ENCODE results near the gene SLC22A1.
"Not testable (repeated sequence)": the region's sequence is repeated elsewhere in the genome, so short reads cannot be mapped to it uniquely, and the experiment has no call there.

Gene SLC22A1

DNA sequence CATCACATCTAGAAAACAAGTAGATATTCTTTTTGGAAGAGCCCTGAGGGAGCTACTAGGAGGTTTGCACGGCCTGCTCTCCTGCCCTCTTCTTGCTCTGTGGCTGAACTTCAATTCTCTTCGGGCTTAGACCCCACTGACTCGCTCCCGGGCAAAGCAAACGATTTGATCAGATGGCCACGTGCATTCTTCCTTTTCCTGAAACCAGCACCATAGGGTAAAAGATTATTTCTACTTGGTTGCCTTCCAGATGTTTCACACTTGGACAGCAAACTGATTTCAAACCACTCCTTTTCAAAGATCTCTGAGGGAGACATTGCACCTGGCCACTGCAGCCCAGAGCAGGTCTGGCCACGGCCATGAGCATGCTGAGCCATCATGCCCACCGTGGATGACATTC is at the start of gene SLC22A1:
SLC22A1 (plus strand) TSS at position 258 of the 400 bp plus-strand sequence; CDS start at position 379, 121 bp downstream.
- no peak for DNase-seq

DNA sequence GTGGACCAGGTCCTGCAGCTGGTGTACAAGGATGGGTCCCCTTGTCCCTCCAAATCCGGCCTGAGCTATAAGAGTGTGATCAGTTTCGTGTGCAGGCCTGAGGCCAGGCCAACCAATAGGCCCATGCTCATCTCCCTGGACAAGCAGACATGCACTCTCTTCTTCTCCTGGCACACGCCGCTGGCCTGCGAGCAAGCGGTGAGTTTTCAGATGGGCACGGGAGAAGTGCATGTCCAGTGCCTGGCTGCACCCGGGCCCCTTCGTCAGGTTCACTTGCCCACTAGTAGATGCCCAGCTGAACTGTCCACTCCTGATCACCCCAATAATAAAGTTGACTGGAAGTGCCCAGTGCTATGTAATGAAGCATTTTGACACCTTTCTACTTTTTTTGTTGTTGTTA is 48.3 kb upstream of the SLC22A1 start:
- DNase-seq, result no peak

DNA sequence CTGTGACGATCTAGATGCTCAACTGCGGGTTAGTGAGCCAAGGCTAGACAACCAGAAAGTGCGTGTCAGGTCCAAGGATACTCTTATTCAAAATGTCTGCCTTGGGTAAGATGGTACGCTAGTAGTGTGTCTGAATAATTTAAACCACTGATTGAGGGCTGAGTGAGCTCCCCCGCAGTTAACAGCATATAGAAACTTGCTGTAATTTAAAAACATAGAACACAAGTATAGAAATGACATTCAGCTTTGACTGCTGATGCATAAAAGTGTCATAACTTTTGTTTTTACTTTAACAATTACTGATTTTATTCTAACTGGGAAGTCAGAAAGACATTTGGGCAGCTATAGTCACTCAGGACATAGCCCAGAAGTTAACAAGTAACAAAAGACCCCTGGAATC is 45.6 kb upstream of the SLC22A1 start:
- DNase-seq, result no peak

DNA sequence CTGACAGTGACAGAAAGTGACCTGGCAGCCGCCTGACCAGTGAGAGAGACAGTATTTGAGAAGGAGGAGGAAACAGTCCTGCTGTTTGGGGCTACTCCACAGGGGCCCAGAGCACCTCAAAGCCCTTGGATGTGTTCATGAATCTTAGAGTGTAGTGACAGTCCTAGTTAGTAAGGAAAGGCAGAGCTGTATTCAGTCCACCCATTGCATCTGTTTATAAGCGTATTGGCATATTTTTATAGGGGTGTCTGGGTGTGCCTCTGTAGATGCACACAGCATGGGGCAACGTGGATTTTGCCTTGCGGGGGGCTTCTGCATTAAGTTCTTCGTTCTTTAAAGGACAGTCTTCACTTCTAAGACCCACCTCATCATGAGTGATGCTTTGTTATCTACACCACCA is 44.6 kb upstream of the SLC22A1 start:
- DNase-seq, result no peak

DNA sequence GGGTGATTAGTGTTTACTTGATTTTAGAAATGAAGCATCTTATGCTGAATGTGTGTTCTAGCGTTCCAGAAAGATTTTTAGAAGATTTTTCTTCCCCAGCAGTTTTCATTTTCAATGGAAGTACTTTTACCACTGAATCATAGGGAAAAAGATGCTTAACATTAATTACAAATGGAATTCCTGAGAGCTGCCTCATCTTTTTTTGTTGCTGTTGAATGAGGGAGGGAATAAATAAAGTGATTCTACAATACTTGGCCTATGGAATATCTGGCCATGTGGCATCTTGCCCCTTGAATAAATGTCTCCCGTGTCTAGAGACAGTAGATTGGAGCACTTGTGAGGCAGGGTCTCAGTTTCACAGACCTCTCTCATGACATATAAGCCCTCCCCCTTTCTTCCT is 44.1 kb upstream of the SLC22A1 start:
- DNase-seq, result no peak

DNA sequence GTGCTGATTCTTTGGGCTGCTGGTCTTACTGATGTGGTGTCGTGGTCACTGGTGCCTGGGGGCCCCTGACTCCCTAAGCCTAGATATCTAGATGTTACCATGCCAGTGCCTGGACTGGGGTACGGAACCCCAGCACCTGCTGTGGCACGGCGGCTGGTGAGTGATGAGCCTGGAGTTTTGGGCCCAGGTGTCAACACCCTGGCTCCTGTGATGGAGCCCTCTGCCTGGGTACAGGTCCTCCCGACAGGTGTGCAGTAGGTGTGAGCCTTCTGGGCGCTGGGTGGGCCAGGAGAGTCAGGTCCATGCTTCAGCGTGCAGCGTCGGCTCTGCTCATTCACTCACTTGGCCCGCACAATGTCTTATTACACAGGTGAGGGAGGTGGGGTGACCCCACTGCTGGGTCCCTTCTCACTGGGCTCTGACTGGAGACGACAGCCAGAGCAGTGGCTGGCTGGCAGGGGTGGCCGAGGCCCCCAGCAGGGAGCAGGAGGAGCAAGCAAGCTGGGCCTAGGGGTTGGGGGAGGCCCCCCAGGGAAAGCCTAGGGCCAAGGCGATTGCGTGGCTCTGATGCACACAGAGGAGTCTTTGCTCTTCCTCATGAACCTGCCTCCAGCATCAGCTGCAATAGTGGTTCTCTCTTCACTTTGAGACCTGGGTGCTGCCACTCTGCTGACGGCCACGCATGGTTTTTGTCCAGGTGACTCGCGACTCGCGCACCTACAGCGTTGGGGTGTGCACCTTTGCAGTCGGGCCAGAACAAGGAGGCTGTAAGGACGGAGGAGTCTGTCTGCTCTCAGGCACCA is 42.5 kb upstream of the SLC22A1 start:
- no peak for DNase-seq

DNA sequence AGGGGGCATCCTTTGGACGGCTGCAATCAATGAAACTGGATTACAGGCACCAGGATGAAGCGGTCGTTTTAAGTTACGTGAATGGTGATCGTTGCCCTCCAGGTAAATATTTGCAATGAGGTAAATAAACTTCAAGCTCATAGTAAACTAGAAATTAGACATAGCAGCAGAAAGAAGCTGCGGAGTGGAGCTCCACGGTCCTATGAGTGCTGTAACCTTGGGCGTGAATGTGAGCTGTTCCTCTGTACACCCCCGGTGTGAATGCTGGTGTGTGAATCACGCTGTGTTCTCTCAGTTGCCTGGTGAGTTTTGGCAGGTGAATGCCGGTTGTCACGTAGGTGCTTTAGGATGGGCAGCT is 42.0 kb upstream of the SLC22A1 start:
- DNase-seq, result no peak

DNA sequence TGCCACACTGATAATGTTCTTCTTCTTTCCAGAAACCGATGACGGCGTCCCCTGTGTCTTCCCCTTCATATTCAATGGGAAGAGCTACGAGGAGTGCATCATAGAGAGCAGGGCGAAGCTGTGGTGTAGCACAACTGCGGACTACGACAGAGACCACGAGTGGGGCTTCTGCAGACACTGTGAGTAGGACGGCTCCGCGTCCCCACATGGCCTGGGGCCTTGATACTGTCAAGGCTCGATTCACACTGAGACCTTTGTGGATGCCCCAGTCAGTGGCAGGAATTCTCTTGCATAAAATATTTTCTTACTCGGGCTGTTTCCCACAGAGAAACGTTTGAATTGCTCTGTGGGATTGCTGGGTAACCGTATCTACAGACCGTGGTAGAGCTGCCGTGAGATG is 41.5 kb upstream of the SLC22A1 start:
- no peak for DNase-seq

DNA sequence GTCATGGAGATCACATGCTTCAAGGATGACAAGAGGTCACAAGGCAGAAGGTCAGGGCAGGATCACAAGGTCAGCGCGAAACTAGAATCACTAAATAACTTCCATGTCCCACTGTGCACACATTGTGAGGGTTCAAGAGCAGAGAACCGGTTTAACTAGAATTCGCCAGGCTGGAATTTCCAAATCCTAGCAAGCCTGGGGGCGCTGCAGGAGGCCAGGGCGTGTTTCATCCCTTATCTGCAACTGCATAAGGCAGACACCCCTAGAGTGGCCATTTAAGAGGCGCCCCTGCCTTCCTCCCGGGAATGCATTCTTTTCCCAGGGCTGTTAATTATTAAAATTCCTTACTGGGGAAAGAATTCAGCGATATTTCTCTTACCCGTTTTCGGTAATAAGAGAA is 40.2 kb upstream of the SLC22A1 start:
- no peak for DNase-seq

DNA sequence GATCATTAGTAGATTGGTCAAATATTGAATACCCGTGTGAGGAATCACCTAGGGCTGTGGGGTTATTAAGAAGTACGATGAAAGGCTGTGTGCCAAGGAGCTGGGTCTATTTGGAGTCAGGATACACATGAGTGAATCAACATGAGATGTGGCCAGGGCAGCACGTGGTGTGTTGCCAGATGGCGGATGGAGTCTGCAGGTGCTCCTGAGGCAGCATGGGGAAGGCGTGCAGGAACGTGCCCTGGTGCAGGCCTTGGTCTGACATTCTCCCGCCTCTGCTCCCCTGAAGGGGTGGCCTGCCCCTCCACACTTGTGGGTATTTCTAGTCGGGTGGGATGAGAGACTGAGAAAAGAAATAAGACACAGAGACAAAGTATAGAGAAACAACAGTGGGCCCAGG is 39.0 kb upstream of the SLC22A1 start:
- no peak for DNase-seq

DNA sequence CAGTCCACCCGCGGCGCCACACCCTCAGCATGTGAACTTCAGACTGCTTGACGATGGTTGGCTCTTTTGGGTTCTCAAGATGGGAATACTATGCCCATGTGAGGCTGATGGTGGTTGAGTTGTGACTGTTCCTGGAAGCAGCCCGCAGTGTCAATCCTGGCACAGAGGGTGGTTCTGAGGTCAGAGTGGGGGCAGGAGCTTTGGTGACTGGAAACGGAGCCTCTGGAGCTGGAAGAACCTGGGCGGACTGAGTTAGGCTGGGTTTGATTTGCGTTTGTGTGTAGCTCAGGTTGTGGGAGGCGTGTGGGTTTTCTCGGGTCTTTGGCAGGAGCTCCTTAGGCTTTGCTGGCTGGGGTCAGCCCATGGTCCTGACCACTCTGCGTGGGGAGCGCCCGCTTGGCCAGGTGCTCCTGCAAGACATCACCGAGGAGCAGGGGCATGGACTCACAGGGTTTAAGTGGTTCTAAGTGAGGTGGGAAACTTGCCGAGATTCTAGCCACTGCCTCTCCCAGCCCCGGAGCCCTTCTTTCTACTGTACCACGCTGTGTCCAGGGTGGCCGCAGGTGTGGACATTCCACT is 37.3 kb upstream of the SLC22A1 start:
- DNase-seq, result no peak

DNA sequence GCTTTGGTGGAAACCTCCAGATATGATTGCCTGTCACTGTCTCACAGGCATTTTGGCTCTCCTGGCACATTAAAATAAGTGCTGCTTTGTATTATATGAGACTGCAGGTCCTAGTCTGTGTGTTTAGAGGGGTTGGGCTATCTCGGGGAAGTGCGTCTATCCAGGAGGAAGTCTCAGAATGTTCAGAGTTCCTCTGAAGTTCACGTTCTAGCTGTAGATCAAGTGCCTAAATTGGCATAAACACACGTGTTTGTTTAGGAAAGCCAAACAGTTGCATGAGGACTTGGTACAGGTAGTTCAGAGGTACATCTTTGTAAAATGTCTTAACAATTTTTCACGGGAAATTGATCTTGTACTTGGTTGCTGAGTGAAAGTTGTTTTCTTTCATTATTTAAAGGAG is 36.4 kb upstream of the SLC22A1 start:
- DNase-seq, result no peak

DNA sequence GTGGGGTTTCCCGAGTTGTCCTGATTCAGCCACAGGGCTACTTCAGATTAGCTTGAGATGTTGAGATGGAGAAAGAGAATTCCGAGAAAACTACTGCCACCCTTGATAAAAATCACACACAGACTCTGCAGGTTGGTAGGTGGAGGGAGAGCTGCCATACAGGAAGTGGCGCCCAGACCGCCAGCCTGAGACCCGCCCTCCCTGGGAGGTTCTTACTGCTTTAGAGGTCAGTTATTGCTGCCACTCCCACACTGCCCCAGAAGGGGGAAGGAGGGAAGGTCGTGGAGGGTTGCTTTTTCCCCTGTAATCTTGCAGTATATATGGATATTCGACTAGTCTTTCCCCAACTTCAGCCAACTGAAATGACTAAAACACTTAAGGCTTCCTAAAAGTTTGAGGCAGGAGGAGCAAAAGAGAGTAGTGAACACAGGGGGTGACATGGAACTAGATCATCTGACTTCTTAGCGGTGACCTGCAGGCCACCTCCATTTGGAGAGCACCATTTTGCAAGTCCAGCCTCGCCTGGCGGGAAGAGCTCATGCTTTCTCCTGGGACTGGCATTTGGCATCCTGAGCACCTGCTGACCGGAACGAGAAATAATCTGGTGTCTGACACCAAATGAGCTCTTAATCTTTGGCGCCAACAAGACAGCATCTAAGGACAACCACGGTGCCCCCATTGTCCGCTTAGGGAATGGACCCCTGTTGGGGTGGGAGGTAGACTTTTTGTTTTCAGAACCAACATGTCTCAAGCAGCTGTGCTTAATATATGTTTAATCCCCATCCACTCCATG is 35.7 kb upstream of the SLC22A1 start:
- DNase-seq, result no peak

DNA sequence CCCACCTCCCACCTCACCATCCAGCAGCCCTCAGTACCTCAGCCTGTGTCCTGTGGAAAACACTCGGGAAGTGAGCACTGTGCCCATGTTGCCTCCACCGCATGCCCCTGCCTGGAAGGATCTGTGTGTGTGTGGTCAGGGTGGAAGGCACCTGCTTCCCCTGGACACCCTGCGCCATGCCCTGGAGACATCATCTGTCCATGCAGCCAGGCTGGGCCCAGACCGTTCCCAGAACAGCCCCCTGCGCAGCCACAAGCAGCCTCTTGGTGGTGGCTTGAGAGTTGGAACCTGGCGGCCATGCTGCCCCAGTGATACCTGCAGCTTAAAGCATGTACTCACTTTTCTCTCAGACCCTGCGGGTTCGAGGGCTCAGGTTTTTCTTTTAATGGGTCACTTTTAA is 34.9 kb upstream of the SLC22A1 start:
- DNase-seq, result no peak

DNA sequence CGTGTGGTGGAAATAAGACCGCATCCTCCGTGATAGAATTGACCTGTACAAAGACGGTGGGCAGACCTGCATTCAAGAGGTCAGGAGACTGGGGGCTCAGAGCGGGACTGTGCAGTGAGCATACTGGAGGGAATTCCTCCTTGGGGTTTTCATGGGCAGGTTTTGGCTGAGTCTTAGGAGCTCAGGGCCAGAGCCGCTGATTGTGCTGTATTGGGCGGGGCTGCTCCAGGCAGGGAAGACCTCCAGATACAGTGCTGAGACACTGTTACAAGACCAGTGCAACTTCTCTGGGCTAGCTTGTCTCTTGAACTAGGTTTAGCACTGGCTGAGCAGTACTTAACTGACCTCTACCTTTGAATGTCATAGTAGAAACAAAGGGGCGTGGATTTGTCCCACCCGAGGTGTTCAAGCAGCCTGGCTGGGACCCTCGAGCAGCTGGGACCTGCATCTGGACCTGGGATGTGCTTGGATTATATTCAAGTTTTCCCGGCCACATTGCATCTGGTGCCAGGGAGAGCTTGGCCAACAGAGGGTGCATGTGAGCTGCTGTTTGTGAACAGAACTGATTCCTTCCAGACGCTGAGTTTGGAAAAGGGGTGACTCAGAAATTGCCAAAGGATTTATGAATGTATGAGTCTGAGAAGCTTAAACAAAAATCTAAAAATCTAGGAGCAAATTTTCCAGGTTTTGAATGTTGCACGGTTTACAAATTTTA is 33.4 kb upstream of the SLC22A1 start:
- DNase-seq, result no peak

DNA sequence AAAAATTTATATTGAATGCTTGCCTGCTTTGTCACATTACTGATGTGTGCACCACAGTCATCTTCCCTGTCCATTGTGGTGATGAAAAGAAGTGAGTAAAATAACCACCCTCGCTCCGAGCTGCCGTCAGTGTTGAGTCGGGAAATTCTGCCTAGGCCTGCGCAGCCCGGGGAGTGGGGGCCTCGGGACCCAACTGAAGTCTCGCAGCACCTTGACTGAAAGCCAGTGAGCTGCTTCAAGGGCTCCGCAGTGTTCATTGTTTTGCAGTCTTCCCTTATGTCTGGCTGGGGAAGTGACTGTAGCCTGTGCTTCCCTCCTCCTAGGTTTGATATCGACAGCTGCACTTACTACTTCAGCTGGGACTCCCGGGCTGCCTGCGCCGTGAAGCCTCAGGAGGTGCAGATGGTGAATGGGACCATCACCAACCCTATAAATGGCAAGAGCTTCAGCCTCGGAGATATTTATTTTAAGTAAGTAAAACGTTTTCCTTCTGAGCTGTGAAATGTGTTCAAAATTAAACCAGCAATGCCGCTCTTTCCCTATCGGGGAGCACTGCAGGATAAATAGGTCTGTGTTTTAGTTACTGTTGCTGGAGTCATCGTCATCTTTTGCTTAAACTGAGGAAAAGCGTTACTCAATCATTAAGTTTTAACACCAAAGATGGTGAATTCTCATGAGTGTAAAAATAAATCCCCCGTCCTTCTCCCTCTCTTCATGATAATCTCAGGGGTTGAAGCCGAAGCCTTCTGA is 32.7 kb upstream of the SLC22A1 start:
- no peak for DNase-seq

DNA sequence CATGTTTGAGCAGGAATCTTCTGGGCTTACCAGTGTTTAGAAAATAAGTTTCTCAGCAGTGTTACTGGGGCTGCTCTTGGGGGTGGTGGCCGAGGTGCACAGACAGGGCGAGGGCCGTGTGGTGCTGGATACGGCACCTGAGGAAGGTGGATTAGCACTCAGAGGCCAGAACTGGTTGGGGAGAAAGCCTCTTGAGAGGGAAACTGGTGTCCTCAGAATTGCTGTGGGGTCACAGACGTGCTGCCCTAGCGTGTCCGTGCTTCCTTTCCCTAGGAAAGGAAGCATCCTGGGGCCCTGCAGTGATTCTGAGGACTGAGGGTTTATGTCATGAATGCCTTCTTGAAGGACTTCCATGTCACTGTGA is 32.1 kb upstream of the SLC22A1 start:
- no peak for DNase-seq

DNA sequence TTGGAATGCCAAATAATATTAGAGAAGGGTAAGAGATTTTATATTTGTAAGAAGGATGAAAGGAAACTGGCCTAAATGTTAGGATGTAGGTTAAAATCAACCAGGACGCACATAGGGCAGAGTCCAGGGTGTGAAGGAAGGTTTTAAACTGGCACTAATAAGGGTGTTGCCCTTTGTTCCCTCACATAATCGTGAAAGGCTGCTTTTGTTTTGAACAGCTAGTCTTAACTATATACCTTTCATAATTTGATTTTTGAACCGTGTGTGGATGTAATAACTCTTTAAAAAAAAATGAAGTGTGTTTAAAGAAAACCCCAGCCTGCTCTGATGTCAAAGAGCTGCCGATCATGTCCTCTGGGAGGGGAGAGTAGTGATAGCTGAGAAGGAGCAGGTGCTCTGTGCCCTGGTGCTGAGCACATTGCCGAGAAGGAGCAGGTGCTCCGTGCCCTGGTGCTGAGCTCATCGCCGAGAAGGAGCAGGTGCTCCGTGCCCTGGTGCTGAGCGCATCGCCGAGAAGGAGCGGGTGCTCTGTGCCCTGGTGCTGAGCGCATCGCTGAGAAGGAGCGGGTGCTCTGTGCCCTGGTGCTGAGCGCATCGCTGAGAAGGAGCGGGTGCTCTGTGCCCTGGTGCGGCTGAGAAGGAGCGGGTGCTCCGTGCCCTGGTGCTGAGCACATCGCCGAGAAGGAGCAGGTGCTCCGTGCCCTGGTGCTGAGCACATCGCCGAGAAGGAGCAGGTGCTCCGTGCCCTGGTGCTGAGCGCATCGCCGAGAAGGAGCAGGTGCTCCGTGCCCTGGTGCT is 31.0 kb upstream of the SLC22A1 start:
- DNase-seq, result not testable (repeated sequence)

DNA sequence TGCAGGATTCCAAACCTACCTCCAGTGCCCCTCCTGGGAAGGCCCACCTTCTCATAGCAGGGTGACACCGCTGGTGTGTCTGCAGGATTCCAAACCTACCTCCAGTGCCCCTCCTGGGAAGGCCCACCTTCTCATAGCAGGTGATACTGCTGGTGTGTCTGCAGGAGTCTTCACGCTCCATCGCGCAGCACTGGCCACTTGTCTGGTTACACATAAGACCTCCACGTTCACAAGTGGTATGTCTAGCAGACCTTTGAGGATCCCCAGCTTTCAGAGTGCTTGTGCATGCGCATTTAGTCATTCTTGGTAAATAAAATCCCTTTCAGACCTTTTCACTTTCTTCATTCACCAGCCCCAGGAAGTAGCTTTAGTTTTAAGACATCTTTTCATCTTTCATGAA is 29.4 kb upstream of the SLC22A1 start:
- not testable (repeated sequence) for DNase-seq

DNA sequence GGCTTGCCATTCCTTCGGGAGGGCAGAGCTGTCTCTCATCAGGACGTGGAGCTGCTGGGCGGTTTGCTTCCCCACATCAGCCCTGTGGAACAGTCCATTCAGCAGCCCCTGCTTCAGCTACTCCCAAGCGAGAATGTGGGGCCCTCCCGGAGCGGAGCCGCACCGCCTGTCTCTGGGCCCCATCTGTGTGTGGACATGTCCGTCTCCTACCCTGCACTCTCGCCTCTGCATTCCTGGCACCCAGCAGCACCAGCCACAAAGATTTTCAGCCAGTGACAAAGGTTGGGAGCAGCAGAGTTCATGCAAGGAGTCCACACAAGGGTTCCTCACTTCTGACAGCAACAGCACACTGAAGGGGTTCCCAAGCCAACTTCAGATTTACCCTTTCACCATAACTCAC is 29.0 kb upstream of the SLC22A1 start:
- DNase-seq, result no peak

DNA sequence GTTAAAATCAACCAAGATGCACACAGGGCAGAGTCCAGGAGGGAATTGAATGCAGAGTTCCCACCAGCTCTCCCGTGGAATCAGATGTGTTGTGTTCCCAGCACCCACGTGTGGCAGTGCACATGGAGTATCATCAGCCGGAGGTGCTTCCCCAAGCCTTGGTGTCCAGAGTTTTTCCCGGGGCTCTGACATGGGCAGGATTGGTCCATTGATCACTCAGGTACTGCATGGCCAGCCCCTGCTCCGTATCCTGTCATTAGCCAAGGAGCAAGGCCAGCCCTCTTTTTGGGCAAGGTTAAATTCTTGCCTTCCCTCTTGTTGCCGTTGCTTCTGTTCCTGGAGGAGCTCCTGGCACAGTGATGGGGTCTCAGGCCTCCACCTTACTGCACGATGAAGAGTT is 28.6 kb upstream of the SLC22A1 start:
- DNase-seq, result no peak

DNA sequence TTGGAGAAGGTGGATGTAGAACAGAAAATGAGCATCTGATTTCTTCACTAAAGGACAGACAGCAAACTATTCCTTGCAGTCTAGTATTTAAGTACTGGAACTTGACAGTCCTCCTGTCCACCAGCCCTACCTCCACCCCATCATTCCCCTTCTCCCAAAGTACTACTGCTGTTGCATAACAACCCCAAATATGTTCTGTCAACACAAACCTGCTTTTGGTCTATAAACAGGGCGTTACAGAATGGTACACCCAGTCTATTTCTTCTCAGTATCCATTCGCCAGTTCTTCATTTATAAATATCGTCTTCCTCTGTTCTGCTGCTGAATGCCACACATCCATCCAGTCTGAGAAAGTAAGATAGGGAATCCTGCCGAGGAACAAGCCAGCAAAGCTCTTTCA is 27.7 kb upstream of the SLC22A1 start:
- DNase-seq, result no peak

All from activated CD4-positive, CD25-positive, alpha-beta regulatory T cell treated with anti-CD3 and anti-CD28 coated beads, Interleukin-2, amount 50 U/mL, for 72 hours (primary cell).